HG03280 (cell line): Measurements from ENCODE around the gene PUS1.
"Not testable (repeated sequence)": the region's sequence is repeated elsewhere in the genome, so short reads cannot be mapped to it uniquely, and the experiment has no call there.

Source experiments
- ATAC-seq: cut with Tn5 transposase; IDR thresholded peaks from one replicate; pipeline ENCODE4 v1.9.1; 2021; ENCODE audit warnings: mild to moderate bottlenecking, moderate library complexity; ENCODE audit not compliant: unreplicated experiment

Gene PUS1

GRCh38 chr12:131933387-131933786 lies 4.3 kb downstream of the PUS1 start:
- ATAC-seq, result no peak

- no peak for ATAC-seq
Observed at GRCh38 chr12:131934535-131934934, 5.5 kb downstream of the PUS1 start.

DNA sequence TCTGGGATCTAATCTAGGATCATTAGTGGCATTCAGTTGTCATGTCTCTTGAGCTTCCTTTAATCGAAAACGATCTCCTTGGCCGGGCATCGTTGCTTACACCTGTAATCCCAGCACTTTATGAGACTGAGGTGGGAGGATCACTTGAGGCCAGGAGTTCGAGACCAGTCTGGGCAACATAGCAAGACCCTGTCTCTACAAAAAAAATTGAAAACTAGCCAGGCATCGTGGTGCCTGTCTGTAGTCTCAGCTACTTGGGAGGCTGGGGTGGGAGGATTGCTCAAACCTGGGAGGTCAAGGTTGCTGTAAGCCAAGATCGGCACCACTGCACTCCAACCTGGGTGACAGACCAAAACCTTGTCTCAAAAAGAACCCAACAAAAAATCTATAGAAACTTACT lies 9.0 kb downstream of the PUS1 start:
- ATAC-seq, result no peak

DNA sequence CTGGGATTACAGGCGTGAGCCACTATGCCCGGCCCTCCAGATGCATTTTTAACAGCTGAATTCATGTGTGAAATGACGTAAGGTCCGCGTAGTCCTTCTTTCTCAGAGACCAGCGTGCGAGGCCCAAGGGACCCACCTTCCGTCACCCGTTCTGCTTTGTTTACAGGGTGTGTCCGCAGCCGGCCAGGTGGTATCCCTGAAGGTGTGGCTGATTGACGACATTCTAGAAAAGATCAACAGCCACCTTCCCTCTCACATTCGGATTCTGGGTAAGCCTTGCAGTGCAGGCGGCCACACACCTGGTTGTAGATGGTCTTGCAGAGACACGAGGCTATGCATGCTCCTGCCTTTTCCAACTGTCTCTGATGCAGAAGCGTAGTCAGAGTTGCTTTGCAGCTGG lies 9.9 kb downstream of the PUS1 start:
- ATAC-seq, result no peak

DNA sequence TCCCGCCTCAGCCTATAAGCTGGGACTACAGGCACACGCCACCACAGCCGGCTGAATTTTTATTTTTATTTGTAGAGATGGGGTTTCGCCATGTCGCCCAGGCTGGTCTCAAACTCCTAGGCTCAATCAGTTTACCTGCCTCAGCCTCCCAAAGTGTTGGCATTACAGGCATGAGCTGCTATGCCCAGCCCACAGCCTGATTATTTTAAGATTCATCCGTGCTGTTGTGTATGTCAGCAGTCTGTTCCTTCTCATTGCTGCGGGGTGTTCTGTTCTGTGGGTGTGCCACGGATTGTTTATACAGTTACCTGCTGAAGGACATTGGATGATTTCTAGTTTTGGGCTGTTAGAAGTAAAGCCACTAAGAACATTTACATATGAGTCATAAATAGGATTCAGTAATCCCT lies 11.1 kb downstream of the PUS1 start:
- ATAC-seq, result no peak

DNA sequence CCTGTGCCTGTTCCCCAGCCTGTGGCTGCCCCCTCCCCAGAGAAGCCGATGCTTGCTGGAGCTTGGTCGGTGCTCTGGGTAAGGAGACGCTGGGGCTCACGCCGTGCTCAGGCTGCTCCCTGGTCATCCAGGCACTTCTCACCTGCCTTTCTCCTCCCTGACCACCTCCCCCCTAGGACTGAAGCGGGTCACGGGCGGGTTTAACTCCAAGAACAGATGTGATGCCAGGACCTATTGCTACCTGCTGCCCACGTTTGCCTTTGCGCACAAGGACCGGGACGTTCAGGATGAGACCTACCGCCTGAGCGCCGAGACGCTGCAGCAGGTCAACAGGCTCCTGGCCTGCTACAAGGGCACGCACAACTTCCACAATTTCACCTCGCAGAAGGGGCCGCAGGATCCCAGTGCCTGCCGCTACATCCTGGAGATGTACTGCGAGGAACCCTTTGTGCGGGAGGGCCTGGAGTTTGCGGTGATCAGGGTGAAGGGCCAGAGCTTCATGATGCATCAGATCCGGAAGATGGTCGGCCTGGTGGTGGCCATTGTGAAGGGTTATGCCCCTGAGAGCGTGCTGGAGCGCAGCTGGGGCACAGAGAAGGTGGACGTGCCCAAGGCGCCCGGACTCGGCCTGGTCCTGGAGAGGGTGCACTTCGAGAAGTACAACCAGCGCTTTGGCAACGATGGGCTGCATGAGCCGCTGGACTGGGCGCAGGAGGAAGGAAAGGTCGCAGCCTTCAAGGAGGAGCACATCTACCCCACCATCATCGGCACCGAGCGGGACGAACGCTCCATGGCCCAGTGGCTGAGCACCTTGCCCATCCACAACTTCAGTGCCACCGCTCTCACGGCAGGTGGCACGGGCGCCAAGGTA lies 12.3 kb downstream of the PUS1 start:
- ATAC-seq, result no peak

GRCh38 chr12:131941987-131942341 lies 12.9 kb downstream of the PUS1 start:
- ATAC-seq, result no peak

DNA sequence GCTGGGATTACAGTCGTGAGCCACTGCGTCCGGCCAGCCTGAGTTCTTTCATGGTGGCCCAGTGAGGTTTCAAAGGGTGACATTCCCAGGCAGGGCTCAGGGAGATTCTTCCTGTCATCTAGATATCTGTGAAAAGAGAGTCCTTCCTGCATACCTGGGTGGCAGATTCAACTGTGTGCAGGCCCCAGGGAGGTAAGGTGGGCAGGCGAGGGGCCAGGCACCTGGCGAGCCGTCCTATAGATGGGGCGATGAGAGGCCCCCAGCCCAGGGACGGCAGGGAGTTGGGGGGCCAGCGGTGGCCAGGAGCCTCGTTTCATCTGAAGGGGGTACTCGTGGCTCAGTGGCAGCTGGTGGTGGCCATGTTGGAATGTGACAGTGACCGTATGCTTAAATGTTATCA lies 13.6 kb downstream of the PUS1 start:
- ATAC-seq, result no peak

DNA sequence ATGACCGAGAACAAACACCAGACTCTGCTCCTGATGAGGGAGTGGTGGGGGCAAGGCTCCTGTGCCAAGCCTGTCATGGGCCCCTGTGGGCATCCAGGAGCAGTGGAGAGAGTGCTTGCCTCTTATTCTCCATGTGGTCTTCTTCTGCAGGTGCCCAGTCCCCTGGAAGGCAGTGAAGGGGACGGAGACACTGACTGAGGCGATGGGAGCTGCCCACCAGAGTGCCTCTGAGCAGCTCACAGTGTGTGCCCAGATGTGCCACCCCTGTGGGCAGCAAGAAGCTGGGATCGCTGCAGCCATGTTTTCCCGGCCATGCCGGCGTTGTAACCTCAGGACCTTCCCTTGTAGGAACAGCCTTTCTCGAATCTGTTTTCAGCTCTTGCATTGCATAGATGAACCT lies 14.3 kb downstream of the PUS1 start:
- no peak for ATAC-seq

DNA sequence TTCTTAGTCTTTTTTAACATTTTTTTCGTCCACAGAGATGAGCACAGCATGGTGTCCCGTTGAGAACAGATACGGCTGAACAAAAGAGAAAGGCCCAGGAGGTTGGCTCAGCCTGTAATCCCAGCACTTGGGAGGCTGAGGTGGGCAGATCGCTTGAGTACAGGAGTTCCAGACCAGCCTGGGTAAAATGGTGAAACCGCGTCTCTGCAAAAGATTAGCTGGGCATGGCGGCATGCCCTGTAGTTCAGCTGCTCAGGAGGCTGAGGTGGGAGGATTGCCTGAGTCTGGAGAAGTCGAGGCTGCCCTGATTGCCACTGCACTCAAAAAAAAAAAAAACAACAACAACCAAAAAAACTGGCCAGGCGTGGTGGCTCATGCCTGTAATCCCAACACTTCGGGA lies 14.8 kb downstream of the PUS1 start:
- no peak for ATAC-seq

GRCh38 chr12:131944601-131945251 lies 15.7 kb downstream of the PUS1 start:
- no peak for ATAC-seq

- ATAC-seq, result no peak
Observed at GRCh38 chr12:131946757-131947156, 17.7 kb downstream of the PUS1 start.

GRCh38 chr12:131947482-131948027 lies 18.5 kb downstream of the PUS1 start:
- no peak for ATAC-seq

- ATAC-seq, result no peak
Observed at GRCh38 chr12:131948166-131948712, 19.2 kb downstream of the PUS1 start.

GRCh38 chr12:131948713-131949430 lies 19.8 kb downstream of the PUS1 start:
- not testable (repeated sequence) for ATAC-seq

DNA sequence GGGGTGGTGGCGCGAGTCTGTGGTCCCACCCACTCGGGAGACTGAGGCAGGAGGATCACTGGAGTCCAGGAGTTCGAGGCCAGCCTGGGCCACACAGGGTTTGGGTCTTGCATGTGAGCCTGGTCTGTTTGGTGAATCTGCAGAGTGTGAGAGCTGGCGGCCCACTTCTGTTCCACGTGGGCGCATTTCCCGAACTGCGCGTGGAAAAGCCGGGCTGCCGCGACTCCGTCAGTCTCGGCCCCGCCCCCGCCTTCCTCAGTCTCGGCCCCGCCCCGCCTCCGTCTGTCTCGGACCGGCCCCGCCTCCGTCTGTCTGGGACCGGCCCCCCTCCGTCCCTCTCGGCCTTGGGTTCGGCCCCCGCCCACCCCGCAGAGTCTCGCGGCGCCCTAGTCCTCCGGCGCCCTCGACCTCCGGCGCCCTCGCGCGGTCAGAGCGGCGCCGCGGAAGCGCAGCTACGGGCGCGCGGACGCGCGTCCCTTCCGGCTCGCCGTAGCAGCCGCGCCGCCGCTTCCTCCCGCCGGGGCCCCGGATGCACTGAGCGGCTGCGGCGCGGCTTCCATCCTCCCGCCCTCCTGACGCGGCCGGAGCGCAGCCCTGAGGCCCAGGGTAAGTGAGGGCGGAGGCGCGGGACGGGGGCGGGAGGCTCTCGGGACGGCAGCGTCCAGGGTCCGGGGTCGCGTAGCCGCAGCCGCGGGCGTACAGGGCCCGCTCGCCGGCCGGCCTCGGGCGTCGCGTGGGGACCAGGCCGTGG lies 20.5 kb downstream of the PUS1 start, which contains the start of gene EP400:
Gene EP400 (plus strand): TSS at position 512 of the 751 bp plus-strand sequence. CDS start 10,678 bp downstream, outside the sequence.
- peak; percentile 92 for ATAC-seq

- ATAC-seq, result peak; percentile 26
Observed at GRCh38 chr12:131950182-131950913, 21.3 kb downstream of the PUS1 start.

- not testable (repeated sequence) for ATAC-seq
Observed at GRCh38 chr12:131953810-131954209, 24.7 kb downstream of the PUS1 start.

- ATAC-seq, result not testable (repeated sequence)
Observed at GRCh38 chr12:131954460-131954859, 25.4 kb downstream of the PUS1 start.

DNA sequence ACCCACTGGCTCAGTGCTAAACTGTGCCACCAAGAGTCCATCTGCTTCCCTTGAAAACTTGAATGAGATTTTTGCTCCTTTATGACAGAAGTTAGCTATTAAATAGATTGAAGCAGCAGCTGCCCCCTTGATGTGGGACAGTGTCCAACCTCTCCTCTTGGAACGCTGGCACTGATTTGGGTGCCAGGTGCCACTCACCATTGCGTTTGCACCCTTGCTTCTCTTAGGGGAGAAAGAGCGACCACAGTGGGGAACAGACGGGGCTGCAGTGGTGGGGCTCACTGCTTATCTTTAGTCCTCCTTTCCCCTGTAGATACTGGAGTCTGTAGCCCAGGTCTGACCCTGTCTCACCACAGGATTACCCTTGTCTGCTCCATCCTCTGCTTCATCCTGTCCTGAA lies 30.0 kb downstream of the PUS1 start:
- no peak for ATAC-seq
